ENCODE data around the gene ATG7. TPM values are rescaled to one million over a fixed set of nuclear protein-coding genes. Genes with fewer than 3 reads are reported as not detected.
"Not testable (repeated sequence)": the region's sequence is repeated elsewhere in the genome, so short reads cannot be mapped to it uniquely, and the experiment has no call there.

Gene ATG7
- total RNA-seq, 4 donors from 2014 or later: 31.3 to 67.7 (median 51.3) TPM

- Histone ChIP-seq H3K27me3 (no peaks in the 10 kb centered on the region), H3K27ac (peak overlapping the region; percentile 62 to 94 (median 86)), H3K36me3 (peaks cover 0 to 71% (median 9%) of the 10 kb centered on the region in 3 donors), H3K4me3 (peak overlapping the region in 2 of 4 donors; percentile 19 to 48), H3K4me1 (peaks cover 26 to 73% (median 27%) of the 10 kb centered on the region in 3 donors), H3K9me3 (no peaks in the 10 kb centered on the region)
- intact Hi-C loops (cut with DNase I): no loop called here
- WGBS, 2 donors: 30 to 54% methylated on average over 11 to 22 of the region's 29 CpGs
- TF ChIP-seq POLR2A (IDR thresholded peaks at IDR 0.05) (no peak), CTCF (IDR thresholded peaks at IDR 0.05) (no peak)
- no peak for DNase-seq
Observed at GRCh38 chr3:11568503-11569155, 296.4 kb downstream of the ATG7 start.

DNA sequence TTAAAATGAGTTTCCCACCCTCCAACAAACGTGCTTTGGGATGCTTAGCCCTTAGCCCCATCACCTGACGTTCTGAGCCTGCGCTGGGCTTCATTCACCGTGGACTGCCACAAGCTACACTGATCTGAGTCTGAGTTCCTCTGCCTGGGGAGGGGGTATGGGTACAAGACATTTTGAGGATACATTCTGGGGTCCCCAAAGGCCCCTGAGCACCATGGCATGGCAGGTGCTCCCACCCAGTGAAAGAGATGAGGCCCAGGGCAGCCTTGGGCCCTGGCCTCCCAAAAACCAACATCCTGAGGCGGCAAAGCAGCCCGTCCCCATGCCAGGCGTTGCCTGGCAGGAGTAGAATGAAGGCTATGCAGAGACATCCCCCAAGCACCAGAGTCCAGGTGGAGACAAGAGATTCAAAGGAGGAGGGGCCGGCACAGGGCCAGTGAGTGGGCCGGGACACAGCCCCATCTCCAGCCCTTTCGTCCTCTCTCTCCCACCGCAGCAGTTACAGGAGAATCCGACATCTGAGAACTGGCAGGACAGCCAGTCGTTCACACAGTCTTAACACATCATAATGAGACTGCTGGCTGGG, 297.1 kb downstream of the ATG7 start:
- Histone ChIP-seq H3K27me3 (no peaks in the 10 kb centered on the region), H3K4me1 (peaks cover 21 to 68% (median 25%) of the 10 kb centered on the region in 3 donors), H3K27ac (peak overlapping the region; percentile 62 to 94 (median 86)), H3K4me3 (no peak overlapping the region), H3K9me3 (no peaks in the 10 kb centered on the region), H3K36me3 (peaks cover 0 to 69% (median 4%) of the 10 kb centered on the region in 3 donors)
- DNase-seq: no peak
- 75 to 77% methylated on average over 10 to 11 of the region's 13 CpGs for WGBS, 2 donors
- TF ChIP-seq CTCF (IDR thresholded peaks at IDR 0.05) (no peak), POLR2A (IDR thresholded peaks at IDR 0.05) (no peak)
- intact Hi-C loops (cut with DNase I): no loop called here

- no peak overlapping the region for H3K4me3 ChIP-seq
- intact Hi-C loops (cut with DNase I): no loop called here
- H3K36me3 ChIP-seq: peaks cover 0 to 69% (median 0%) of the 10 kb centered on the region in 3 donors
- H3K27me3 ChIP-seq: no peaks in the 10 kb centered on the region
- no peaks in the 10 kb centered on the region for H3K9me3 ChIP-seq
- peaks cover 15 to 59% (median 20%) of the 10 kb centered on the region in 3 donors for H3K4me1 ChIP-seq
- WGBS, 2 donors: 50 to 64% methylated on average over 1 to 3 of the region's 13 CpGs
- DNase-seq: no peak
- TF ChIP-seq POLR2A (IDR thresholded peaks at IDR 0.05) (no peak), CTCF (IDR thresholded peaks at IDR 0.05) (no peak)
- peak overlapping the region; percentile 31 to 90 (median 69) for H3K27ac ChIP-seq
Observed at GRCh38 chr3:11570251-11570650, 298.1 kb downstream of the ATG7 start.

DNA sequence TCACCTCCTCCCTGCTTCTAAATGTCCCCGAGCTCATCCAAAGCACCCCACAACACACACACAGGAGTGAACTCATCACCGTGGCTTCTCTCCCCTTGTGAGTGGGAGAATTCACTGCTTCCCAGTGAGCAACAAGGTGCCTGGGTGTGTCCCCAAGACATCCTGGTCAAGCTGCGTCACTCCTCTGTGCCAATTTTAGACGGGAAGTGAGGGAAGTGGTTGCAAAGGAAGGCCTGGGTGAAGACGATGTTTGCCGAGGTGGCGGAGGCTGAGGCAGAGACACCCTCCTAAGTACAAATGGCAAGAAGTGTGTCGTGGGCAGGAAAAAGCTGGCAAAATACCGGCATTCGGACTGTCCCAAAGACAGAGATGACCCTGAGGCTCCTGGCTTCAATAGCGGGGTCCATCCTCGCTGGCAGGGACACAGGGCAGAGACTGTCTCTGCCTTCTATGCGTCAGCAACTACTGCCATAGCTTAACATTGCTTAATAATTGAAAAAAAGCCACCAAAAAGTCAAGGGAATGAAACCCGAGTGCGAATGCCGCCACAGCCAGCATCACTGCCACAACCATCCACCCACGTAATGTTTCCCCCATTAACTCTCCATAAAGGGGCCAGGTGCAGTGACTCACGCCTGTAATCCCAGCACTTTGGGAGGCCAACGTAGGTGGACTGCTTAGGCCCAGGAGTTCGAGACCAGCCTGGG, 298.7 kb downstream of the ATG7 start:
- WGBS, 2 donors: 64 to 77% methylated on average over 20 of the region's 20 CpGs
- intact Hi-C loops (cut with DNase I): no loop called here
- peaks cover 15 to 59% (median 20%) of the 10 kb centered on the region in 3 donors for H3K4me1 ChIP-seq
- H3K9me3 ChIP-seq: no peaks in the 10 kb centered on the region
- TF ChIP-seq POLR2A (IDR thresholded peaks at IDR 0.05) (no peak), CTCF (IDR thresholded peaks at IDR 0.05) (no peak)
- H3K36me3 ChIP-seq: peaks cover 0 to 69% (median 0%) of the 10 kb centered on the region in 3 donors
- H3K4me3 ChIP-seq: no peak overlapping the region
- H3K27me3 ChIP-seq: no peaks in the 10 kb centered on the region
- DNase-seq: no peak
- H3K27ac ChIP-seq: peak overlapping the region; percentile 31 to 90 (median 69)

- intact Hi-C loops (cut with DNase I); H3K4me3 ChIP-seq; H3K27ac ChIP-seq; H3K9me3 ChIP-seq; DNase-seq; H3K27me3 ChIP-seq: not testable (repeated sequence)
- peaks cover 15 to 56% (median 20%) of the 10 kb centered on the region in 3 donors for H3K4me1 ChIP-seq
- H3K36me3 ChIP-seq: peaks cover 0 to 54% (median 0%) of the 10 kb centered on the region in 3 donors
- 95 to 96% methylated on average over 3 to 8 of the region's 11 CpGs for WGBS, 2 donors
Observed at GRCh38 chr3:11572660-11573059, 300.5 kb downstream of the ATG7 start.
